SU-DHL-6 (cell line): Measurements from ENCODE around the gene SRSF9.

Experiments
- EZH2phosphoT487 ChIP-seq: fragments of 200-600 bp; sonication (generic), shearing (Covaris generic); conservative IDR thresholded peaks from 2 replicates; pipeline ENCODE4 v1.6.1; 2018; ENCODE audit warnings: mild to moderate bottlenecking, antibody characterized with exemption, low read length, moderate library complexity, mixed read lengths
- TF ChIP-seq, protein P1 (sequence below): fragments of 200-600 bp; sonication (generic); IDR thresholded peaks from one replicate; pipeline ENCODE4 v1.5.1; 2017; ENCODE audit warnings: antibody characterized with exemption, mild to moderate bottlenecking, low read length, moderate library complexity; ENCODE audit not compliant: insufficient read depth, poor library complexity, severe bottlenecking

DNA sequence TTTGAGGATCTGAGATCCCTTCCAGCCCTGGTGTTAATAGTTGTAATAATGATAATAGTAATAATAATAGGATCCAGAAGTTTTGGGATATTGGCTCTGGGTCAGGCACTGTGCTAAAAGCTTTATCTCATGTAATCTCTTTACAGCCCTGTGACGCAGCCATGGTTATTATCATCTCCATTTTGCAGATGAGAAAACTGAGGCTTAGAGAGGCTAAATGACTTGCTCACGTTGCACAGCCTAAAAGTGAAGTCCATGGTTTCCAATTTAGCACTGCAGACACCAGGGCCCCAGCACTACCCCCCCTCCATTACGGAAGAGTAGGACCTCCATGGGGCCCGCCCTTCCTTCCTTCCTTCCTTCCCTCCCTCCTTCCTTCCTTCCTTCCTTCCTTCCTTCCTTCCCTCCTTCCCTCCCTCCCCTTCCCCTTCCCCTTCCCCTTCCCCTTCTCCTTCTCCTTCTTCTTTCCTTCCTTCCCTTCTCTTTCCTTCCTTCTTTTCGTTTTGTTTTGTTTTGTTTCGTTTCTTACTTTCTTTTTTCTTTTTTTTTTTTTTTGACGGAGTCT is 46.6 kb downstream of the SRSF9 start:
- TF ChIP-seq, protein P1, sequence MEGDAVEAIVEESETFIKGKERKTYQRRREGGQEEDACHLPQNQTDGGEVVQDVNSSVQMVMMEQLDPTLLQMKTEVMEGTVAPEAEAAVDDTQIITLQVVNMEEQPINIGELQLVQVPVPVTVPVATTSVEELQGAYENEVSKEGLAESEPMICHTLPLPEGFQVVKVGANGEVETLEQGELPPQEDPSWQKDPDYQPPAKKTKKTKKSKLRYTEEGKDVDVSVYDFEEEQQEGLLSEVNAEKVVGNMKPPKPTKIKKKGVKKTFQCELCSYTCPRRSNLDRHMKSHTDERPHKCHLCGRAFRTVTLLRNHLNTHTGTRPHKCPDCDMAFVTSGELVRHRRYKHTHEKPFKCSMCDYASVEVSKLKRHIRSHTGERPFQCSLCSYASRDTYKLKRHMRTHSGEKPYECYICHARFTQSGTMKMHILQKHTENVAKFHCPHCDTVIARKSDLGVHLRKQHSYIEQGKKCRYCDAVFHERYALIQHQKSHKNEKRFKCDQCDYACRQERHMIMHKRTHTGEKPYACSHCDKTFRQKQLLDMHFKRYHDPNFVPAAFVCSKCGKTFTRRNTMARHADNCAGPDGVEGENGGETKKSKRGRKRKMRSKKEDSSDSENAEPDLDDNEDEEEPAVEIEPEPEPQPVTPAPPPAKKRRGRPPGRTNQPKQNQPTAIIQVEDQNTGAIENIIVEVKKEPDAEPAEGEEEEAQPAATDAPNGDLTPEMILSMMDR: no peak
- TF ChIP-seq EZH2phosphoT487: no peak
